ENCODE data around the gene DNAJC17. TPM values are rescaled to one million over a fixed set of nuclear protein-coding genes. Genes with fewer than 3 reads are reported as not detected.
A peak's percentile ranks its signal among the peaks of the same experiment; 100 is the strongest.

The DNAJC17 gene
- total RNA-seq, 1 donor from 2014 or later: 49.3 TPM

GRCh38 chr15:40843885-40844695 is 36.8 kb upstream of the DNAJC17 start, which contains the start of gene SPINT1:
TSS of gene SPINT1 (plus strand) at chr15:40844048. CDS start at chr15:40844555, 507 bp downstream.
- H3K27ac ChIP-seq: no peak within 1 kb of the TSS
- H3K27me3 ChIP-seq: peaks cover 40% of the 10 kb centered on the region
- H3K27ac Mint-ChIP-seq: peak within 1 kb of the TSS; percentile 62
- H3K4me1 Mint-ChIP-seq: peaks cover 22% of the 10 kb centered on the region
- no peaks in the 10 kb centered on the region for H3K36me3 Mint-ChIP-seq
- peak within 1 kb of the TSS; percentile 76 for H3K4me3 ChIP-seq
- H3K27me3 Mint-ChIP-seq (ENCODE audit: insufficient read depth, low read depth): peaks cover 38% of the 10 kb centered on the region
- H3K4me2 ChIP-seq: peak within 1 kb of the TSS; percentile 85
- peak within 1 kb of the TSS; percentile 82 for H3K4me3 Mint-ChIP-seq
- TF ChIP-seq EZH2phosphoT487 (IDR thresholded peaks at IDR 0.05): peak; percentile 84
- no peak for TF ChIP-seq EZH2 (IDR thresholded peaks at IDR 0.05)
- no peaks in the 10 kb centered on the region for H3K9me3 ChIP-seq (ENCODE audit: low read depth)
- no peaks in the 10 kb centered on the region for H3K79me2 ChIP-seq (ENCODE audit: low read depth)
- H3K4me1 ChIP-seq: peaks cover 12% of the 10 kb centered on the region
- H3F3A ChIP-seq (ENCODE audit: low read depth): peaks cover 20% of the 10 kb centered on the region
- H2AFZ ChIP-seq (replicated peaks): peak within 1 kb of the TSS; percentile 77
- H3K36me3 ChIP-seq: no peaks in the 10 kb centered on the region
- no peak within 1 kb of the TSS for H3K9ac ChIP-seq
- DNase-seq (ENCODE audit: low spot score): peak; percentile 74
- H3K9me3 Mint-ChIP-seq: no peaks in the 10 kb centered on the region
- H4K20me1 ChIP-seq (ENCODE audit: low read depth): no peaks in the 10 kb centered on the region

- H3K9ac ChIP-seq: no peak overlapping the region
- peak overlapping the region; percentile 76 for H3K4me3 ChIP-seq
- H3K4me1 ChIP-seq: peaks cover 12% of the 10 kb centered on the region
- H3K4me3 Mint-ChIP-seq: peak overlapping the region; percentile 82
- no peak overlapping the region for H3K27ac ChIP-seq
- H3K27me3 Mint-ChIP-seq (ENCODE audit: insufficient read depth, low read depth): peaks cover 38% of the 10 kb centered on the region
- H3K9me3 Mint-ChIP-seq: no peaks in the 10 kb centered on the region
- no peaks in the 10 kb centered on the region for H3K79me2 ChIP-seq (ENCODE audit: low read depth)
- TF ChIP-seq CTCF (IDR thresholded peaks at IDR 0.05) (no peak), EZH2 (IDR thresholded peaks at IDR 0.05) (no peak), EZH2phosphoT487 (IDR thresholded peaks at IDR 0.05) (no peak)
- H3K4me1 Mint-ChIP-seq: peaks cover 22% of the 10 kb centered on the region
- no peak for DNase-seq (ENCODE audit: low spot score)
- H3K4me2 ChIP-seq: peak overlapping the region; percentile 85
- peak overlapping the region; percentile 77 for H2AFZ ChIP-seq (replicated peaks)
- H3K9me3 ChIP-seq (ENCODE audit: low read depth): no peaks in the 10 kb centered on the region
- no peak overlapping the region for H3K27ac Mint-ChIP-seq
- peaks cover 40% of the 10 kb centered on the region for H3K27me3 ChIP-seq
- H3K36me3 Mint-ChIP-seq: no peaks in the 10 kb centered on the region
- no peaks in the 10 kb centered on the region for H4K20me1 ChIP-seq (ENCODE audit: low read depth)
- H3F3A ChIP-seq (ENCODE audit: low read depth): peaks cover 20% of the 10 kb centered on the region
- H3K36me3 ChIP-seq: no peaks in the 10 kb centered on the region
These were observed 36.1 kb upstream of the DNAJC17 start for GRCh38 chr15:40843261-40843884.

GRCh38 chr15:40841741-40842140 is 34.5 kb upstream of the DNAJC17 start:
- Mint-ChIP-seq H3K36me3 (no peaks in the 10 kb centered on the region), H3K4me3 (no peak overlapping the region), H3K9me3 (no peaks in the 10 kb centered on the region), H3K27ac (no peak overlapping the region), H3K27me3 (ENCODE audit: insufficient read depth, low read depth) (peaks cover 36% of the 10 kb centered on the region), H3K4me1 (peaks cover 7% of the 10 kb centered on the region)
- H3K4me1 ChIP-seq: no peaks in the 10 kb centered on the region
- H3K4me2 ChIP-seq: no peak overlapping the region
- H3K36me3 ChIP-seq: no peaks in the 10 kb centered on the region
- peaks cover 13% of the 10 kb centered on the region for H3F3A ChIP-seq (ENCODE audit: low read depth)
- H3K4me3 ChIP-seq: no peak overlapping the region
- no peak for DNase-seq (ENCODE audit: low spot score)
- H3K9ac ChIP-seq: no peak overlapping the region
- H3K27me3 ChIP-seq: peaks cover 40% of the 10 kb centered on the region
- H2AFZ ChIP-seq (replicated peaks): no peak overlapping the region
- H3K79me2 ChIP-seq (ENCODE audit: low read depth): no peaks in the 10 kb centered on the region
- H4K20me1 ChIP-seq (ENCODE audit: low read depth): no peaks in the 10 kb centered on the region
- H3K9me3 ChIP-seq (ENCODE audit: low read depth): no peaks in the 10 kb centered on the region
- no peak for TF ChIP-seq EZH2phosphoT487 (IDR thresholded peaks at IDR 0.05)
- no peak for TF ChIP-seq EZH2 (IDR thresholded peaks at IDR 0.05)
- no peak for TF ChIP-seq CTCF (IDR thresholded peaks at IDR 0.05)
- H3K27ac ChIP-seq: no peak overlapping the region

All from neural progenitor cell (in vitro differentiated cells).